Hepatocyte (in vitro differentiated cells): Measurements from ENCODE around the gene TFF2. TPM values are rescaled to one million over a fixed set of nuclear protein-coding genes. Genes with fewer than 3 reads are reported as not detected.

ENCODE experiments used
- DNase-seq: peaks from one replicate; pipeline ENCODE4 v3.0.0-alpha.2; 2016; ENCODE audit warnings: low spot score
- H2AFZ ChIP-seq: fragments of 200-600 bp; sonication (generic); 2 replicates; pipeline ENCODE4 v1.6.0; 2016; ENCODE audit warnings: antibody characterized with exemption, mild to moderate bottlenecking
- H3K27ac ChIP-seq: fragments of 200-600 bp; sonication (generic); 2 replicates; pipeline ENCODE4 v1.5.1; 2016; ENCODE audit warnings: mild to moderate bottlenecking
- H3K27me3 ChIP-seq: fragments of 200-600 bp; sonication (generic); 2 replicates; pipeline ENCODE4 v1.6.1; 2016
- H3K36me3 ChIP-seq: fragments of 200-600 bp; sonication (generic); replicated peaks from 2 replicates; pipeline ENCODE4 v1.5.1; 2016; ENCODE audit warnings: low read depth; ENCODE audit not compliant: insufficient read depth
- H3K4me1 ChIP-seq: fragments of 200-600 bp; sonication (generic); 2 replicates; pipeline ENCODE4 v1.5.1; 2016; ENCODE audit warnings: mild to moderate bottlenecking, moderate library complexity; ENCODE audit not compliant: insufficient read depth
- H3K4me2 ChIP-seq: fragments of 200-600 bp; sonication (generic); 2 replicates; pipeline ENCODE4 v1.6.0; 2016
- H3K4me3 ChIP-seq: fragments of 200-600 bp; sonication (generic); 2 replicates; pipeline ENCODE4 v1.5.1; 2016; ENCODE audit warnings: mild to moderate bottlenecking
- H3K79me2 ChIP-seq: fragments of 200-600 bp; sonication (generic); 2 replicates; pipeline ENCODE4 v1.6.0; 2017; ENCODE audit warnings: mild to moderate bottlenecking
- H3K9me2 ChIP-seq: fragments of 200-600 bp; sonication (generic); replicated peaks from 2 replicates; pipeline ENCODE4 v1.6.0; 2017; ENCODE audit warnings: mild to moderate bottlenecking; ENCODE audit not compliant: insufficient read depth
- H3K9me3 ChIP-seq: fragments of 200-600 bp; sonication (generic); 2 replicates; pipeline ENCODE4 v1.5.1; 2016; ENCODE audit warnings: low read depth, mild to moderate bottlenecking
- H4K20me1 ChIP-seq: fragments of 200-600 bp; sonication (generic); 2 replicates; pipeline ENCODE4 v1.6.0; 2016; ENCODE audit warnings: mild to moderate bottlenecking; ENCODE audit not compliant: insufficient read depth, poor library complexity, severe bottlenecking
- EZH2 ChIP-seq: fragments of 200-600 bp; sonication (generic); IDR thresholded peaks from 2 replicates; pipeline ENCODE4 v1.6.1; 2016; ENCODE audit warnings: antibody characterized with exemption, mild to moderate bottlenecking, borderline replicate concordance
- EZH2phosphoT487 ChIP-seq: fragments of 200-600 bp; sonication (generic); IDR thresholded peaks from one replicate; pipeline ENCODE4 v1.6.1; 2018; ENCODE audit warnings: antibody characterized with exemption, mild to moderate bottlenecking, low read depth, moderate library complexity; ENCODE audit not compliant: unreplicated experiment, severe bottlenecking
- WGBS: methylation state at CpG from one replicate; pipeline ENCODE4 v1.1.6; 2016; ENCODE audit warnings: low lambda C conversion rate; ENCODE audit errors: missing lambda C conversion rate; 5-methylcytosine and 5-hydroxymethylcytosine counted together
- polyA plus RNA-seq: library from polyadenylated mRNA; unstranded; fragments of >200 nt; fragmentation: Nextera tagmentation; extraction: Ambion mirVana; gene quantifications from 2 replicates; pipeline ENCODE4 v1.2.1, GENCODE V29; 2016
- total RNA-seq: library from RNA; depleted of rRNA; stranded (reverse); fragments of >200 nt; gene quantifications from 2 replicates; pipeline ENCODE4 v1.2.3, GENCODE V29; 2014
- TF ChIP-seq, protein P1 (sequence below): fragments of 200-600 bp; sonication (generic); IDR thresholded peaks from 2 replicates; pipeline ENCODE4 v1.5.1; 2016; ENCODE audit warnings: antibody characterized with exemption, mild to moderate bottlenecking; ENCODE audit not compliant: poor library complexity

TFF2 gene
- total and polyA plus RNA-seq, 2 experiments from 2014 or later: 23.9 to 28.1 TPM

DNA sequence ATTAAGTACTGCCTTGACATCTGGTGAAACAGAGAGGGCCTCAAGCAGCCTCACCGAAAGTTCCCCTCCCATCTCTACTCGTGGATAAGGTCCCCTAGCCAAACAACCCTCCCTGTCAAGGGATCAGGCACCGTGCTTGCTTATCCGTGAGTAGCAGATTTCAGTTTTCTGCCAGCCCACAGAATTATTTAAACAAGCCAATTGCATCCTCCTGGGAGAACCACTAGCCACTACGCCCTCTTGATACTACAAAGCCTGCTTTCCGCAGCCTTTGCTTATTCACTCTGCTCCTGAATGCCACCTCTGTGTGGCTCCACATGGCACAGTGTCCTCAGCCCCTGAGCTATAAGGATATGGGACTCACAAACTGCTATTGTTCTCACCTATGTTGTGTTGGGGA lies 5.9 kb upstream of the TFF2 start:
- Histone ChIP-seq H3K9me3 (no peaks in the 10 kb centered on the region), H3K27me3 (no peaks in the 10 kb centered on the region), H3K4me3 (no peak overlapping the region), H3K9me2 (no peaks in the 10 kb centered on the region), H3K79me2 (no peaks in the 10 kb centered on the region), H2AFZ (no peak overlapping the region), H3K4me2 (no peak overlapping the region), H3K36me3 (no peaks in the 10 kb centered on the region), H3K27ac (no peak overlapping the region), H4K20me1 (no peaks in the 10 kb centered on the region), H3K4me1 (no peaks in the 10 kb centered on the region)
- WGBS: 55% methylated on average over 6 of the region's 6 CpGs
- TF ChIP-seq, protein P1, sequence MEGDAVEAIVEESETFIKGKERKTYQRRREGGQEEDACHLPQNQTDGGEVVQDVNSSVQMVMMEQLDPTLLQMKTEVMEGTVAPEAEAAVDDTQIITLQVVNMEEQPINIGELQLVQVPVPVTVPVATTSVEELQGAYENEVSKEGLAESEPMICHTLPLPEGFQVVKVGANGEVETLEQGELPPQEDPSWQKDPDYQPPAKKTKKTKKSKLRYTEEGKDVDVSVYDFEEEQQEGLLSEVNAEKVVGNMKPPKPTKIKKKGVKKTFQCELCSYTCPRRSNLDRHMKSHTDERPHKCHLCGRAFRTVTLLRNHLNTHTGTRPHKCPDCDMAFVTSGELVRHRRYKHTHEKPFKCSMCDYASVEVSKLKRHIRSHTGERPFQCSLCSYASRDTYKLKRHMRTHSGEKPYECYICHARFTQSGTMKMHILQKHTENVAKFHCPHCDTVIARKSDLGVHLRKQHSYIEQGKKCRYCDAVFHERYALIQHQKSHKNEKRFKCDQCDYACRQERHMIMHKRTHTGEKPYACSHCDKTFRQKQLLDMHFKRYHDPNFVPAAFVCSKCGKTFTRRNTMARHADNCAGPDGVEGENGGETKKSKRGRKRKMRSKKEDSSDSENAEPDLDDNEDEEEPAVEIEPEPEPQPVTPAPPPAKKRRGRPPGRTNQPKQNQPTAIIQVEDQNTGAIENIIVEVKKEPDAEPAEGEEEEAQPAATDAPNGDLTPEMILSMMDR: no peak
- TF ChIP-seq EZH2phosphoT487 (no peak), EZH2 (no peak)
- no peak for DNase-seq

DNA sequence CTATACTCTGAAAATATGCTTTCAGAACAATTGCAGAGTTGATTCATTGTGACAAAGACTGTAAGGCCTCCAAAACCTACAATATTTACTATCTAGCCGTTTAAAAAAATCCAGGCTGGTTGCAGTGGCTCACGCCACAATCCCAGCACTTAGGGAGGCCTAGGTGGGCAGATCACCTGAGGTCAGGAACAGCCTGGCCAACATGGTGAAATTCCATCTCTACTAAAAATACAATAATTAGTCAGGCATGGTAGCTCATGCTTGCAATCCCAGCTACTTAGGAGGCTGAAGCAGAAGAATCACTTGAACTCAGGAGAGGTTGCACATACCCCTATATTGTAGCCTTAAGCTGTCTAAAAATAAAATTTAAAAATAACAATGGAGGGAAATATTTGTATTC lies 5.3 kb upstream of the TFF2 start:
- Histone ChIP-seq H3K79me2 (no peaks in the 10 kb centered on the region), H3K9me3 (no peaks in the 10 kb centered on the region), H3K9me2 (no peaks in the 10 kb centered on the region), H3K4me1 (no peaks in the 10 kb centered on the region), H3K27me3 (no peaks in the 10 kb centered on the region), H3K4me2 (no peak overlapping the region), H3K4me3 (no peak overlapping the region), H2AFZ (no peak overlapping the region), H3K36me3 (no peaks in the 10 kb centered on the region), H4K20me1 (no peaks in the 10 kb centered on the region), H3K27ac (no peak overlapping the region)
- WGBS: 94% methylated on average over 2 of the region's 2 CpGs
- TF ChIP-seq, protein P1: no peak
- TF ChIP-seq EZH2 (no peak), EZH2phosphoT487 (no peak)
- no peak for DNase-seq

DNA sequence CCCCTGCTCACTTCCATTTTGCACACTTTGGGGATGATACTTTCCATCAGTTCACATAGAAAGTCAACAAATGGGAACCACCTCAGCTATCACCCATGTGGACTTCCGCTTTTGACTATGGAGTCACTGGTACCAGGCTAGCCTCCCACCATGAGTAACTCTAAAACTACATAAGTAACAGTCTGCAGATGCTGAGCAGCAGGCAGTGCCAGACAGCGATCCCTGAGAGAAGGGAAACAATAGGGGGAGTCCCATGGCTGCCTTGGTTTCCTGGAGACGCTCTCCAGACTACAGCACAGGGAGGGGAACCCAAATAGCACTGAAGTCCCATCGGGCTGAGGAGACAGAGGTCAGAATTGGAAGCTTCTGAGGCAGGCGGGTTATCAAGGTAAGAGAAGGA lies 2.8 kb upstream of the TFF2 start:
- 92% methylated on average over 5 of the region's 5 CpGs for WGBS
- no peak for DNase-seq
- TF ChIP-seq, protein P1: no peak
- no peak for TF ChIP-seq EZH2phosphoT487
- TF ChIP-seq EZH2: no peak

DNA sequence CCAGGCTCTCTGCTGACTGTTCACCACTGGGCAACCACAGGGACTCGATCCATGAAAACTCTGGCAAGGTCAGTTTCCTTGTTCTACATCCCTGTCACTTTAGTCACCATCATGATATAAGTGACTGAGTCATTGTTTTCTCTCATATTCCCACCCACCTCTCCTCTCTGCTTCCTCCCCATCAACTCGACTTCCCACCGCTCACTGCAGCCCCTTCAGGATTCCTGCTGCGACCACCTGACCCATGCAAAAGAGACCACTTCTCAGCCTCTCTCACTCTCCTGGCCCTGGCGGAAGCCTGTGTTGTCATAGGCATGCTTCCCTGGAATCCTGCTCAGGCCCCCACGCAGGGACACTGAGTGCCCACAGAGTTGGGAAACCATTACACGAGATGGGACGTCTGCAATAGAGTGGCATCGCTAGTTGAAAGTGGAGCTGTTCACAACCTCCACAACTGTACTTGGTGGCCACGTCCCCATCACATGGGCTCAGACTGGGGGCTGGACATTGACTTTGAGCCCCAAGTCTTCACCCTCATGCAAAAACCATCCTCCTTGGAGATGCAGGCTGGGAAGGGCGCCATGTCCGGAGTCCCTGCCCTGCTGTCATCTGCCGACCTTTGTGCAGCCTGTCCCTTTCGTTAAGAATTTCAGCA lies 1.8 kb upstream of the TFF2 start:
- Histone ChIP-seq H4K20me1 (no peaks in the 10 kb centered on the region), H3K9me3 (no peaks in the 10 kb centered on the region), H3K9me2 (no peaks in the 10 kb centered on the region), H3K4me3 (no peak overlapping the region), H3K4me1 (no peaks in the 10 kb centered on the region), H3K27ac (no peak overlapping the region), H3K4me2 (no peak overlapping the region), H2AFZ (no peak overlapping the region), H3K79me2 (no peaks in the 10 kb centered on the region), H3K36me3 (no peaks in the 10 kb centered on the region), H3K27me3 (no peaks in the 10 kb centered on the region)
- WGBS: 93% methylated on average over 14 of the region's 14 CpGs
- TF ChIP-seq EZH2: no peak
- TF ChIP-seq, protein P1: no peak
- TF ChIP-seq EZH2phosphoT487: no peak
- DNase-seq: no peak

More for the DNA sequence above, 2.8 kb upstream of the TFF2 start:
- H3K27me3 ChIP-seq: no peaks in the 10 kb centered on the region
- H4K20me1 ChIP-seq: no peaks in the 10 kb centered on the region
- no peaks in the 10 kb centered on the region for H3K79me2 ChIP-seq
- H2AFZ ChIP-seq: no peak overlapping the region
- no peaks in the 10 kb centered on the region for H3K9me3 ChIP-seq
- no peak overlapping the region for H3K27ac ChIP-seq
- no peaks in the 10 kb centered on the region for H3K4me1 ChIP-seq
- H3K9me2 ChIP-seq: no peaks in the 10 kb centered on the region
- no peak overlapping the region for H3K4me2 ChIP-seq
- H3K36me3 ChIP-seq: no peaks in the 10 kb centered on the region
- H3K4me3 ChIP-seq: no peak overlapping the region
